ELR (cell line): ENCODE measurements around the gene SLC6A16.
"Not testable (repeated sequence)": the region's sequence is repeated elsewhere in the genome, so short reads cannot be mapped to it uniquely, and the experiment has no call there.

ENCODE experiments used
- DNase-seq: peaks from one replicate; pipeline ENCODE4 v3.0.0-alpha.2; 2015; ENCODE audit warnings: low read depth

Gene SLC6A16

DNA sequence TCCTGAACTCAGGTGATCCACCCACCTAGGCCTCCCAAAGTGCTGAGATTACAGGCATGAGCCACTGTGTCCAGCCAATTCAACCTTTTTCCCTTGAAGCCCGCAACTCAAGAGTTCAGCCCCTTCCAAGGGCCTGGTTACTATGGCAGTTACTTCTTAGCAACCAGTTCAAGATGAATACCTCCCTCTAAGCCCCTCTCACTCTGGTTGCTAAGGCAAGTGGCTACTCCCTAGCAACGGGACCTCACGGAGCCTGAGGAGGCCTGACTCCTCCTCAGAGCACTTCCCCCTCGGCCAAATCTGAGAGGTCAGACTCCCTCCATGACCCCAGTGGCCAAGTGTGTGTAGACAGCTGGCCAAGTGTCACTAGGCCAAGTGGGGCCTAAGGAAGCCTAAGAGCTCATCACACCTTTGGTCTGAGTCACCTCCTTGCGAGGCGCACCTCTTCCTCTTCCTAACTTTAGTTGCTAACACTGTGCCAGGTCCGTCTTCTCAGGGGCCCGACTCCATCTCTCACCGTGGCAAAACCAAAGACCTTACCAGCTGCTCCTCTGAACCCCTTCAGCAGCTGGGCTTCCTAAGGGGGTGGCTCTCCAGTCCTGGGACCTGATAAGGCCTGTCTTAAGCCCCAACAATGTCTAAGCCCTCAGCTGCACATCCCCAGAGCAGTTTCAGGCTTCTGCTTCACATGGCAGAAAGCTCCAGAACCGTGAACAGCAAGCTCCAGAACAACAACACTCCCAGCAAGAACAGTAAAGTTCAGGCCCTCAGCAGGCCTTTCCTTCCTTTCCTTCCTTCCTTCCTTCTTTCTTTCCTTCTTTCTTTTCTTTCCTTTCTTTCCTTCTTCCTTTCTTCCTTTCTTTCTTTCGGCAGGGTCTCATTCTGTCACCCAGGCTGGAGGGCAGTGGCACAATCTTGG is 19.8 kb upstream of the SLC6A16 start:
- DNase-seq = no peak

DNA sequence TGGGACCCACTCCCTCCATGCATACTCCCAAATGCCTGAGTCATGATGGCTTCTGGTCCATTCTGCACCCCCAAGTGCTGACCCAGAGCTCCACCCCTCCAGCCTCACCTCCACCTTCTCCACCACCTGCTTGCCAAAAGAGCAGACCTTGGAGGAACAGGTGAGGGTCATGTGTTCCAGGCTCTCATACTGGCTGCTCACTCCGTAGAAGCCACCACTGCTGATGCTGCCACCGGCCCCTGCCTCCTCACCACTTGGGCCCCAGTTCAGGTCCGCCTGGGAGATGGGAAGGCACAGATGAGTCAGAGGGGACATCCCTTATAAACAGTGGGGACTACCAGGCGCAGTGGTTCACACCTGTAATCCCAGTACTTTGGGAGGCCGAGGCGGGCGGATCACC is 18.1 kb upstream of the SLC6A16 start:
- DNase-seq = no peak

DNA sequence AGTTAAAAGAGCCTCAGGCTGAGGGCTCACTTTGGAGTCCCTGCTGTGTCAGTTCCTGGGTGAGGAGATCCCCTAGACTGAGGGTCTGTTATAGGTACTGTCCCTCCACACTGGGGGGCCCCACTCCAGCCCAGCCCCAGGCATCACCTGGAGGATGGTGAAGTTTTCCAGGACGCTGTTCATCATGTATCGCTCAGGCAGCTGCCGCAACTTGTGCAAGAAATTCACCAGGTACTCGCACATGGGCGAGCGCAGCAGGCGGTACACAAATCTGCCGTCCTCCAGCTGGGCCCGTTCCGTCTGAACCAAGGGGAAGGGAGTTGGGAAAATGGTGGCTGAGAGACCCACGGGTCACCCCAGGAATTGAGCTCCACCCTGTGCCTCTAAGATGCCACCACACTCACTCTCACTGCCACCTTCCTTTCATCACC is 17.3 kb upstream of the SLC6A16 start:
- no peak for DNase-seq

DNA sequence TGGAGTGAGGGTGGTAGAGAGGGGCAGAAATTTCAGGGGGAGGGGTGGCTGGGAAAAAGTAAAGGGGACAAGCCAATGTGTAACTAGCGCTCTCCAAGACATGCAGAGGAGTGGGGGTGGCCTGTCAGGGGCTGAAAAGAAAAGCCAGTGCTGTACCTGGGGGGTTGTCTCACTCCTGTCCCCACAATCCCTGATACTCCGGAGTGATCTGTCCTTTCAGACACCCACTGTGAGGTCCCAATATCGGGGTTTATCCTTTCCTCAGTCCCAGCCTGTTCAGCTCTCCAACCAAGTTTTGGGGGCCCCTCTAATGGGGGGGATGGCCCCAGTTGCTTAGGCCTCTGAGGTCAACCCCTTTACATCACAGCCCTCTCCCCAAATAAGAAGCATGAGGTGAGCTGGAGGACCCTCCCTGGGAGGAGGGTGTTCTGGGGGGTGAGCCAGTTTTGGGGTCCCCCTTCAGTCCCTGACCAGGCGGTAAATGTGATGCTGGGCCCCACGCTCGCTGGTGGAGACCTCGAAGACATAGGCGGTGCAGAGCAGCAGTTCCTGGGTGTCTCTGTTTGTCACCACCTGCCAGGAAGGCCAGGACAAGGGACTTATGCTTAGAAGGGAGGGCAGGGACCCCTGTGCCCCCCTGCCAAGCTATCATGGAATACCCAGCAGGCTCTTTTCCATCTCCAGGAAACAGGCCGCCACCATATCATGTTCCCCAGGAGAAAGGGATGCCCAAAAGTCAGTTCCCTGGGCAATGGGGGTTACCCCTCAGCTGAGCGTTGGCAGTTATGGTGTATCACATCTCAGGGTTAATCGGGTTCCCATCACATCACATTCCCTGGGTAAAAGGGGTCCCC is 16.1 kb upstream of the SLC6A16 start:
- DNase-seq = no peak

DNA sequence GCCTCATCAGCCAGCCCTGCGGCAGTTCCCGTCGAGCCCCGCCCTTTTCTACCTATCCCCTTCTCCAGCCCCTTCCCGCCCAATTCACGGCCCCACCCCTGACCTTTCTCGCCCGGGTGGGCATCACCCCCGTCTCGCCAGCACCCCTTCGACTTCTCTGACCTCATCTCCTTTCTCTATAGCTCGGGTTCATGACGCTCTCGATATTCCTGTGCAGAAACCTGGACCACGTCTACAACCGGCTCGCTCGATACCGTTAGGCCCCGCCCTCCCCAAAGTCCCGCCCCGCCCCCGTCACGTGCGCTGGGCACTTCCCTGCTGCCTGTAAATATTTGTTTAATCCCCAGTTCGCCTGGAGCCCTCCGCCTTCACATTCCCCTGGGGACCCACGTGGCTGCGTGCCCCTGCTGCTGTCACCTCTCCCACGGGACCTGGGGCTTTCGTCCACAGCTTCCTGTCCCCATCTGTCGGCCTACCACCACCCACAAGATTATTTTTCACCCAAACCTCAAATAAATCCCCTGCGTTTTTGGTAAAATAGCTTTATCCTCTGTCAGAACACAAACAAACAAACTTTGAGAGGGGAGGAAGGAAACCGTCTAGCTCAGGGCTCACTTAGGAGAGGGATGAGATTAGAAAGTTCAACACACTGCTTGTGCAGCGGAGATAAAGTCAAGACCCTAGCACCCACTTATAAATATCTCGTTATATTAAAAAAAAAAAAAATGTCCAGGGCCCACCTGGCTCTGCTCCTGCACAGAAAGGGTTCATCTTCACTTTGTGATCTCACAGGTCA is 15.3 kb upstream of the SLC6A16 start:
- DNase-seq = no peak

DNA sequence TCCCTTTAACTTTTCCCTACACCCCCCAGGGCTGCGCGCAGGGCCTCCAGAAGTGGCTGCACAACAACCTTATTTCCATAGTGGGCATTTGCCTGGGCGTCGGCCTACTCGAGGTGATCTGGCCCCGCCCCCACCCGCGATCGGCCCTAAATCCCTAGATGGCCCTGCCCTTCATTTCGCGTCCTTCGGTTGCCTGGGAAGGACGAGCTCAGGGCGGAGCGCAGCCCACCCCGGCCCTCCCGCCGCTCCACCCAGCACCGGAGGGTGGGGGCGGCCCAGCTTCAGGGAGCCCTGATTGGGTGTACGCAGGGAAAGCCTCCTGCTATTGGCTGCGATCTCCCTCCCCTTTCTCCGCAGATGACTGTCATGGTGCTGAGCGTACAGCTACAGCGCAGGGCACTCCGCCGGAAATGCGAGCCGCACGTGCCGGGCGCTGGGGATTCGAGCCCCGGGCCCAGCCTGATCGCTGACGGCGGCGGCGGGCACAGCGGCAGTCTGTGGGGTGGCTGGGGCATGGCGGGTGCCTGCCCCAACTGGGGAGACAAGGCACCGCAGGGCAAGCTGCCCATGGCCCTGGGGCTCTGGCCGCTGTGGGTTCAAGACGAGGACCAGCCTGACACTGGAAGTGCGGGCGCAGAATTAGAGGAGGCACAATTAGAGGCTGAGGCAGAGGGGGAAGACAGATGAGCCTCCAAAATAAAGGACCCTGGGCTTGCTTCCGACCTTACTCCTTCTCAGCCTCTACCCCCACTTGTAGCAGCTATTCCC is 14.5 kb upstream of the SLC6A16 start:
- DNase-seq = no peak

DNA sequence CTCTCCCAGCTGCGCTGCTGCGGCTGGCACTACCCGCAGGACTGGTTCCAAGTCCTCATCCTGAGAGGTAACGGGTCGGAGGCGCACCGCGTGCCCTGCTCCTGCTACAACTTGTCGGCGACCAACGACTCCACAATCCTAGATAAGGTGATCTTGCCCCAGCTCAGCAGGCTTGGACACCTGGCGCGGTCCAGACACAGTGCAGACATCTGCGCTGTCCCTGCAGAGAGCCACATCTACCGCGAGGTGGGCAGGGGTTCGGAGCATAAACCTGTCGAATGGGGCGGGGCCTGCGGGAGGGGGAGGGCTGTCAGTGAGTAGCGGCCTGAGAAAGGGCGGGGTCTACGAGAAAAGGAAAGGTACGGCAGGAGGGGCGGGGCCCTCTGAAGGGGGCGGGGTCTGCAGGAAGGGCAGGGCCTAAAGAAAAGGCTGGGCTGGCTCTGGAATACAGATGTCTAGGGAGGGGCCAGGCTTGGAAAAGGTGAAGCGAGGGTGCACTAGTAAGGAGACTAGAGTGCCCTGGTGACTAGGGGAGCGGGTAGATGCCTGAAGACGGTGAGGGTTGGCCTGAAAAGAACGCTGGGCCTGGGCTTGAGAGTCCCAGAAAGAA is 13.8 kb upstream of the SLC6A16 start:
- DNase-seq = peak; percentile 30

DNA sequence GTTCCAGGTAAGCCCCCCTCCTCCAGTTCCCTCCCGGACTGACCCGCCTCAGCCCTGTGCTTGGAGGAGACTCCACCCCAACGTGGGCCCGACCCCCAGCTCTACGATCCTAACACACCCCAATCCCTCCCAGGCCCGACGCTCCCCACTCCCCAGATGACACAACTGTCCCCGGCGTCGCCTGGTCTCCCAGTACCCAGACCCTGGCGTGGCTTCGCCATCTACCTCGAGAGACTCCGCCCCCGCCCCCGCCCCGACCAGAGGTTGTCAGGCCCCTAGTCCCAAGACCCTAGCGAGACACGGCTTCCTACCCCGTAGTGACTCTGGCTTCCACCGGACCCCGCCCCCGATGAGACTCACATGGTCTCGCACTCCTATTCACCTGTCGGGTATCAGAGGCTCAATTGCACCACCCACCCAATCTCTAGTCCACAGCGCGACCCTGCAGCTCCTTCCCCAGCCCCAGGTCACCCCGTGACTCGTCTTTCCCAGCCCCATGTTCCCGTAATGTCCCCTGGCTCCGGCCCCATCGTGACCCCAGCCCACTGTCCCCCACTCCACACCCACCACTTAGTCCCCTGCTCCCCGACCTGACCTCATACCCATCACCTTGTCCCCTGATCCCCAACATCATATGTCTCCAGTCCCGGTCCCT is 13.2 kb upstream of the SLC6A16 start:
- DNase-seq = no peak

DNA sequence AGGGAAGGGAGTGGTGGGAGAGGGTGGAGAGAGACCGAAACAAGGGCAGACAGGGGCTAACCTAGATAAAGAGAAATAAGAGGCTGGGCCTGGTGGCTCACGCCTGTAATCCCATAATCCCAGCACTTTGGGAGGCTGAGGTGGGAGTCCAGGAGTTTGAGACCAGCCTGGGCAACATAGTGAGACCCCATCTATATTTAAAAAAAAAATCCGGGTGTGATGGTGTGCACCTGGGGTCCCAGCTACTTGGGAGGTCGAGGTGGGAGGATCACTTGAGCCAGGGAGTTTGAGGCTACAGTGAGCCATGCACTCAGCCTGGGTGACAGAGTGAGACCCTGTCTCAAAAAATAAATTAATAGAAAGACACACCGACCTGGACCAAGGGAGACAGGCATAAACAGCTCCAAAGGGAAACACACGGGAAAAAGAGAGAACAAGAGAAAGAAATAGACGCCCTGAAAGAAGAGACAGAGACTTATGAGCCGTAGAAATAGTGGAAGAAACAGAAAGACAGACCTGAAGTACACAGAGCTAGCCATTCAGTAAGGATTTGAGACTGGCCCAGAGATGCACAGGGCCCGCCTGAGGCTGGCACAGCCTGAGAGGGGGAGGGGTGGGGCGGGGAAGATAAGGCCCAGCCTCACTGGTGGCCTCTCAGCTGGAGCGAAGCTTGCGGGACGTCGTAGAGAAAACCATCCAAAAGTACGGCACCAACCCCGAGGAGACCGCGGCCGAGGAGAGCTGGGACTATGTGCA is 12.5 kb upstream of the SLC6A16 start:
- no peak for DNase-seq

DNA sequence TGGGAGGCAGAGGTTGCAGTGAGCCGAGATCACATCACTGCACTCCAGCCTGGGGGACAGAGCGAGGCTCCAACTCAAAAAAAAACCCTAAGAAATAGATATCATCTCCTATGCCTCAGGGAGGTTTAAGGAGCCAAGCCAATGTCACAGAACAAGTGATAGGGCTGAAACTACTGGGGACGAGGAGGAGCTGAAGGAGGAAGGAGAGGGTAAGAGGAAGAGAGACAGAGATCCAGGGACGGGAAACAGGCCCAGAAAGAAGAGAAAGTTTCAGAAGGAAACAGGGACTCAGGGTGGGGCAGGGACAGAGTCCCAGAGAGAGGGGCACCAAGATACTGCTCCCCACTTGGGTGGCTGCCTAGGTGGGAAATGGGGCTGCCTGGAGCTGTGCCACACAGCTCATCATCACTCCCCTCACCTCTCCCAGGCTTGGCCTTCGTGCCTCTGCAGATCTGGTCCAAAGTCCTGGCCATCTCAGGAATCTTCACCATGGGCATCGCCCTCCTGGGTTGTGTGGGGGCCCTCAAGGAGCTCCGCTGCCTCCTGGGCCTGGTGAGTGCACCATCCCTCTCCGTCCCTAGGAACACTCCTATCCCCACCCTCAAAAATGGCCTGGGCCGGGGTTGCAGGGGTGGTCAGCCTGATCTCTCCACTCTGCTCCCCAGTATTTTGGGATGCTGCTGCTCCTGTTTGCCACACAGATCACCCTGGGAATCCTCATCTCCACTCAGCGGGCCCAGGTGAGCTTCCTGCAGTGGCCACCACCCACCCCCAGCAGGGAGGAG is 11.7 kb upstream of the SLC6A16 start:
- no peak for DNase-seq

DNA sequence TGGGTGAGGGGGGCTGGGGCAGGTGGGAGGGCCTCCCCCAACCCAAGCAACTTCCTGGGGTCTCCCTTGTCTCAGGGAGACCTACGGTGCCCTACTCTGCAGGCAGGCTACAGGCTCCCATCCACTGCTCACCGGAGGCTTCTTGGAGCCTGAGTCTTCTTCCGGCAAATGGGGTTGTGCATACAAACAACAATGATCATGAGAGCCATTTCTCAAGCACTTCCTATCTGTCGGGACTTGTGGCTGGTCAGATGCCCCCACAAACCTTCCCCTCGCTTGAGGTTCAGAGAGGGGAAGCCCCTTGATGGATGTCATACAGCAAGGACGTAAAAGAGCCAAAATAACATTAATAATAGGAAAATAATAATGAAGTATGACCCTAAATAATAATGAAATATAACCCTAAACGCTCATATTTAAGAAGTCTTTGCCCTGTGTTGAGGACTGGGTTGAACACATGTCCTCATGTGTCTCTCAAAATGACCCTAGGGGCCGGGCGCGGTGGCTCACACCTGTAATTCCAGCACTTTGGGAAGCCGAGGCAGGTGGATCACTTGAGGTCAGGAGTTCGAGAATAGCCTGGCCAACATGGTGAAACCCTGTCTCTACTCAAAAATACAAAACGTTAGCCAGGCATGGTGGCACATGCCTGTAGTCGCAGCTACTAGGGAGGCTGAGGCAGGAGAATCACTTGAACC is 10.9 kb upstream of the SLC6A16 start:
- DNase-seq = no peak

DNA sequence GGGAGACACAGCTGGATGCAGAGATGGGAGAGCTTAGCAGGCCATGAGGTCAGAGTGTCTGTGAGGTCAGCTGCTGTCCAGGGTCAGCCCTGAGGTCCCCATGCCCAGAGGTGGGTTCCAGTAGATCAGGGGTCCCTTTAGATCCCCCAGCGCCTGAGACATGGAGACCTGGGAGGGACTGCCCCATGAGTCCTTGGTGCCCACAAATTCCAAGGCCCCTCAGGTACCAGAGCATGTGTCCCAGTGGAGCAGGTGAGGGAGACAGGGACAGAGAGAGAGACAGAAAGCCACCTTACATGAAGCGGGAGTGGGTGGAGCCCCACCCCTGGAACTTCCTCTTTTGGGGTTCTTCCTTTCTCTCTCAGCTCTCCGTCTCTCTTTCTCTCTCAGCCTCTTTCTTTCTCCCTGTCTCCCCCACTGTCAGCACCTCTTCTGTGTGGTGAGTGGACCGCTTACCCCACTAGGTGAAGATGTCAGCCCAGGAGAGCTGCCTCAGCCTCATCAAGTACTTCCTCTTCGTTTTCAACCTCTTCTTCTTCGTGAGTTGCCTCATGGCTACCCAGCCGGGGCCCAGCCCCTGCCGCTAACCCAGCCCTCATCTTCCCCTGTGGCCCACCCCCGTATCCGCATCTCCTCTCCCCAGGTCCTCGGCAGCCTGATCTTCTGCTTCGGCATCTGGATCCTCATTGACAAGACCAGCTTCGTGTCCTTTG is 10.2 kb upstream of the SLC6A16 start, which contains the start of gene CD37:
Gene CD37 (plus strand): TSS at position 336 of the 713 bp plus-strand sequence. CDS start 135 bp downstream, at position 471.
- DNase-seq = no peak

DNA sequence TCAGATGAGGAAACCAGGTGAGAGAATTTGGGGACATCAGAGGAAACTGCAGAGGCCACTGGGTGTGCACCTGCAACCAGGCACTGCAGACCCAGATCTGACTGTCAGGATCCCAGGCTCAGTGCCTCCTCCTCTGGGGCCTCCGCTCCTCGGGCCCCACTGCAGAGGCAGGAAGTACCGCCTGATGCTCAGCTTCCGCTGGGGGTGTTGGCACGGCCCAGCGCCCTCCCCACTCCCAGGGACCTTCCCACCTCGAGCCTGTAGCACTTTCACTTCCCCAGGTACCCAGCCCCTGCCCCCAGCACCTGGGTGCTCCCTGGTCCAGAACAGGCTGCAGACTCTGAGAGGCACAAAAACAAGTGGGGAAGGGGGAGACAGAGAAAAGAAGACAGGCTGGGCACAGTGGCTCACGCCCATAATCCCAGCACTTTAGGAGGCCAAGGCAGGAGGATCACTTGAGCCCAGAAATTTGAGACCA is 8.9 kb upstream of the SLC6A16 start:
- DNase-seq = no peak

DNA sequence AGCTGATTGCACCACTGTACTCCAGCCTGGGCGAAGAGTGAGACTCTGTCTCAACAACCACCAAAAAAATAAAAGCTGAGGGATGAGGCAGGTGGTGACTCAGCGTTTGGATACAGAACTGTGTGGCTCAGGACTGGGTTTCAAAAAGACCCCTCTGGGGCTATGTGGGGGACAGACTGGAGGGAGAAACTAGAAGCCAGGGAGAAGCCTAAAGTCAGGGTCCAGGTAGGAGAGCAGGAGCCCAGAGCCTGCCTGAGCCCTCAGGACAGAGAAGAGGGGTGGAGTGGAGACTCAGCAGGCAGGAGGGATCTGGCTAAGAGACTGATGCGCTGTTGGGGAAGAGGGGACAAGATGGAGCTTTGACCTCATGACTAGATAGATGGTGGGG is 8.4 kb upstream of the SLC6A16 start:
- DNase-seq = no peak

DNA sequence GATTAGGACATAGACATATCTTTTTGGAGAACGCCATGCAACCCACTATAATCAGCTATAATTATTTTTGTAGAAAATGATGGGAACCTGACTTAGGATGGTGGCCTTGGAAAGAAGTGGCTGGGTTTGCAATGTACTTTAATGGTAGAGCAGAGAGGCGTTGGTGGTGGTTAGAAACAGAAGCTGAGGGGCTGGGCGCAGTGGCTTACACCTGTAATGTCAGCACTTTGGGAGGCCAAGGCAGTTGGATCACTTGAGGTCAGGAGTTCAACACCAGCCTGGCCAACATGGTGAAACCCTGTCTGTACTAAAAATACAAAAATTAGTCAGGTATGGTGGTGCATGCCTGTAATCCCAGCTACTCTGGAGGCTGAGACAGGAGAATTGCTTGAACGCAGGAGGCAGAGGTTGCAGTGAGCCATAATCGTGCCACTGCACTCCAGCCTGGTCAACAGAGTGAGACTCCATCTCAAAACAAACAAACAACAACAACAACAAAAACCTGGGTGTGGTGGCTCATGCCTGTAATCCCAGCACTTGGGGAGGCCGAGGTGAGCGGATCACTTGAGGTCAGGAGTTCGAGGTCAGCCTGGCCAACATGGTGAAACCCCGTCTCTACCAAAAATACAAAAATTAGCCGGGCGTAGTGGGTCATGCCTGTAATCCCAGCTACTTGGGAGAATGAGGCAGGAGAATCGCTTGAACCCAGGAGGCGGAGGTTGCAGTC is 7.9 kb upstream of the SLC6A16 start:
- DNase-seq = not testable (repeated sequence)

DNA sequence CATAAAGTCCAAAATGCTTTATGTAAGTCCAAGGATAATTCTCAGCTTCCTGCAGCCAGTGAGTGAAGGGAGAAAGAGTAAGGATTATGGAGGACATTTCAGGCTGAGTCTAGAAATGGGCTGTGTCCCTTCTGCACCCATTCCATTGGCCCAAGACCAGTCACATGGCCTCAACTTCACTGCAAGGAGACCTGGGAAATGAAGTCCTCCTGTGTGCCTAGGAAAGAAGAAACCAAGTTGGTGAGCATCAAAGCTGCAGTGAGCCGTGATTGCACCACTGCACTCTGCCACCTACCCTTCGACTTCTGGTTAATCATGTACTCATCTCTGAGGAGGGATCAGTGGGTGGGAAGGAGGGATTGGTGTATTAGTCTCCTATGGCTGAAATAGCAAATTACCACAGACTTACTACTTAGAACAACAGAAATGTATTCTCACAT is 6.6 kb upstream of the SLC6A16 start:
- peak; percentile 53 for DNase-seq

DNA sequence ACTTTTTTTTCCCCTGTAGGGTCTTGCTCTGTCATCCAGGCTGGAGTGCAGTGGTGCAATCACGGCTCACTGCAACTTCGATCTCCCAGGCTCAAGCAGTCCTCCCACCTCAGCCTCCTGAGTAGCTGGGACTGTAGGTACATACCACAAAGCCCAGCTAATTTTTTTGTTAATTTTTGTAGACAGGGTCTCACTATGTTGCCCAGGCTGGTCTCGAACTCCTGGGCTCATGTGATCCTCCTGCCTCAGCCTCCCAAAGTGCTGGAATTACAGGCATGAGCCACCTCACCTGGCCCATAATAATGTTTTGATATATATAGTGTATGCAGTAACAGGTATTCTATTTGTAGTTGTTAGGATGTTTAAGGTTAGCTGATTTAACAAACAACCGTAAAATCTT is 6.2 kb upstream of the SLC6A16 start:
- not testable (repeated sequence) for DNase-seq
